SK-N-SH treated with all-trans-retinoic acid at 6 μM for 48 hours (cell line): ENCODE results near the gene INPP5E.

ENCODE experiments used
- ATAC-seq: fragments of 200-7000 bp; cut with Tn5 transposase; 3 replicates; pipeline ENCODE4 v1.9.1; 2020; ENCODE audit warnings: mild to moderate bottlenecking, moderate library complexity
- BACH2 ChIP-seq: fragments of 250-450 bp; sonication (Bioruptor Pico); IDR thresholded peaks from 2 replicates; pipeline ENCODE4 v1.9.0; 2021; ENCODE audit warnings: mild to moderate bottlenecking, borderline replicate concordance
- CREB5 ChIP-seq: fragments of 250-450 bp; sonication (Bioruptor Pico); IDR thresholded peaks from 2 replicates; pipeline ENCODE4 v1.5.1; 2020; ENCODE audit warnings: low read depth, mild to moderate bottlenecking, moderate library complexity
- CSDC2 ChIP-seq: fragments of 250-450 bp; sonication (Bioruptor Pico); IDR thresholded peaks from 2 replicates; pipeline ENCODE4 v1.5.0; 2020; ENCODE audit warnings: mild to moderate bottlenecking, moderate library complexity
- CSRNP3 ChIP-seq: fragments of 250-450 bp; sonication (Bioruptor Pico); IDR thresholded peaks from 2 replicates; pipeline ENCODE4 v1.5.1; 2021; ENCODE audit warnings: mild to moderate bottlenecking, moderate library complexity
- ESRRG ChIP-seq: fragments of 250-450 bp; sonication (Bioruptor Pico); IDR thresholded peaks from 2 replicates; pipeline ENCODE4 v1.6.1; 2021; ENCODE audit warnings: mild to moderate bottlenecking
- GLIS3 ChIP-seq: fragments of 250-450 bp; sonication (Bioruptor Pico); IDR thresholded peaks from 2 replicates; pipeline ENCODE4 v1.5.0; 2020; ENCODE audit warnings: mild to moderate bottlenecking, moderate library complexity
- ISL1 ChIP-seq: fragments of 250-450 bp; sonication (Bioruptor Pico); IDR thresholded peaks from 2 replicates; pipeline ENCODE4 v2.1.2; 2022; ENCODE audit warnings: mild to moderate bottlenecking, moderate library complexity
- OSR1 ChIP-seq: fragments of 250-450 bp; sonication (Bioruptor Pico); IDR thresholded peaks from 2 replicates; pipeline ENCODE4 v1.8.0; 2022; ENCODE audit warnings: moderate library complexity, mild to moderate bottlenecking, inconsistent platforms
- PATZ1 ChIP-seq: fragments of 250-450 bp; sonication (Bioruptor Pico); IDR thresholded peaks from 2 replicates; pipeline ENCODE4 v1.8.0; 2020; ENCODE audit warnings: mild to moderate bottlenecking, moderate library complexity, borderline replicate concordance
- PPARA ChIP-seq: fragments of 250-450 bp; sonication (Bioruptor Pico); IDR thresholded peaks from 2 replicates; pipeline ENCODE4 v1.5.0; 2020; ENCODE audit warnings: mild to moderate bottlenecking, borderline replicate concordance
- RARB ChIP-seq: fragments of 250-450 bp; sonication (Bioruptor Pico); IDR thresholded peaks from 2 replicates; pipeline ENCODE4 v1.8.0; 2021; ENCODE audit warnings: mild to moderate bottlenecking, moderate library complexity
- TCF4 ChIP-seq: fragments of 250-450 bp; sonication (Bioruptor Pico); IDR thresholded peaks from 2 replicates; pipeline ENCODE4 v1.8.0; 2021; ENCODE audit warnings: mild to moderate bottlenecking, moderate library complexity, borderline replicate concordance
- TOX ChIP-seq: fragments of 250-450 bp; sonication (Bioruptor Pico); IDR thresholded peaks from 2 replicates; pipeline ENCODE4 v1.8.0; 2021; ENCODE audit warnings: mild to moderate bottlenecking, moderate library complexity, borderline replicate concordance
- TSHZ2 ChIP-seq: fragments of 250-450 bp; sonication (Bioruptor Pico); IDR thresholded peaks from 2 replicates; pipeline ENCODE4 v1.5.0; 2020; ENCODE audit warnings: mild to moderate bottlenecking, moderate library complexity
- ZC3H10 ChIP-seq: fragments of 250-450 bp; sonication (Bioruptor Pico); IDR thresholded peaks from 2 replicates; pipeline ENCODE4 v1.5.1; 2021; ENCODE audit warnings: mild to moderate bottlenecking, moderate library complexity
- ZFP3 ChIP-seq: fragments of 250-450 bp; sonication (Bioruptor Pico); IDR thresholded peaks from 2 replicates; pipeline ENCODE4 v1.5.0; 2020; ENCODE audit warnings: mild to moderate bottlenecking, moderate library complexity
- ZFP30 ChIP-seq: fragments of 450-650 bp; formaldehyde crosslinking; IDR thresholded peaks from 2 replicates; pipeline ENCODE4 v1.5.0; 2022; ENCODE audit warnings: mild to moderate bottlenecking, moderate library complexity
- ZNF565 ChIP-seq: fragments of 450-650 bp; formaldehyde crosslinking; conservative IDR thresholded peaks from 2 replicates; pipeline ENCODE4 v1.5.0; 2020; ENCODE audit warnings: low read depth, mild to moderate bottlenecking, moderate library complexity
- ZNF70 ChIP-seq: fragments of 450-650 bp; formaldehyde crosslinking; IDR thresholded peaks from 2 replicates; pipeline ENCODE4 v1.5.0; 2020; ENCODE audit warnings: mild to moderate bottlenecking, moderate library complexity
- ZNF8 ChIP-seq: fragments of 450-650 bp; formaldehyde crosslinking; IDR thresholded peaks from 2 replicates; pipeline ENCODE4 v1.5.0; 2020; ENCODE audit warnings: mild to moderate bottlenecking, moderate library complexity

Gene INPP5E

GRCh38 chr9:136484153-136485048 lies 44.8 kb upstream of the INPP5E start:
- peak; percentile 11 for ATAC-seq
- TF ChIP-seq ISL1 (CRISPR knock-in tag) (no peak), PPARA (no peak), CSDC2 (CRISPR knock-in tag) (no peak), TOX (CRISPR knock-in tag) (no peak), TSHZ2 (CRISPR knock-in tag) (no peak), RARB (no peak), ZFP30 (no peak), TCF4 (CRISPR knock-in tag) (no peak), ZC3H10 (CRISPR knock-in tag) (no peak), OSR1 (no peak), BACH2 (no peak), CREB5 (CRISPR knock-in tag) (no peak), ZFP3 (no peak), GLIS3 (CRISPR knock-in tag) (no peak), ZNF8 (CRISPR knock-in tag) (no peak)

GRCh38 chr9:136483589-136484152 lies 44.0 kb upstream of the INPP5E start:
- no peak for TF ChIP-seq PATZ1 (CRISPR knock-in tag)
- TF ChIP-seq ZFP30 = no peak
- no peak for TF ChIP-seq BACH2
- no peak for TF ChIP-seq ZFP3
- TF ChIP-seq ZC3H10 (CRISPR knock-in tag) = no peak
- TF ChIP-seq TSHZ2 (CRISPR knock-in tag) = no peak
- no peak for TF ChIP-seq ZNF70 (CRISPR knock-in tag)
- no peak for TF ChIP-seq ZNF8 (CRISPR knock-in tag)
- no peak for TF ChIP-seq CSRNP3 (CRISPR knock-in tag)
- no peak for TF ChIP-seq GLIS3 (CRISPR knock-in tag)
- no peak for TF ChIP-seq PPARA
- no peak for TF ChIP-seq CSDC2 (CRISPR knock-in tag)
- no peak for TF ChIP-seq RARB
- TF ChIP-seq ESRRG = no peak
- no peak for TF ChIP-seq ZNF565 (CRISPR knock-in tag)
- ATAC-seq = peak; percentile 53
